Mucosa of rectum (tissue), 2 donors: ENCODE measurements around the gene FAM50A.

ENCODE experiments used
- H3K27ac ChIP-seq, 2 donors: one replicate each; pipeline ENCODE4 v1.7.0; 2013; ENCODE audit warnings: inconsistent platforms in 2 of 2, low read depth in 2 of 2, low read length in 2 of 2
- H3K27me3 ChIP-seq, 2 donors: one replicate each; pipeline ENCODE4 v1.7.0; 2013; ENCODE audit warnings: low read length in 2 of 2; ENCODE audit not compliant: control insufficient read depth in 2 of 2, insufficient read depth in 2 of 2
- H3K36me3 ChIP-seq, 2 donors: one replicate each; pipeline ENCODE4 v1.7.0; 2013; ENCODE audit warnings: low read length in 2 of 2; ENCODE audit not compliant: control insufficient read depth in 2 of 2, insufficient read depth in 2 of 2
- H3K4me1 ChIP-seq, 2 donors: one replicate each; pipeline ENCODE4 v1.7.0; 2013; ENCODE audit warnings: low read length in 2 of 2, mild to moderate bottlenecking in 1 of 2; ENCODE audit not compliant: control insufficient read depth in 2 of 2, insufficient read depth in 2 of 2
- H3K4me3 ChIP-seq, 2 donors: one replicate each; pipeline ENCODE4 v1.7.0; 2013; ENCODE audit warnings: low read length in 2 of 2
- H3K9ac ChIP-seq, 2 donors: one replicate each; pipeline ENCODE4 v1.7.0; 2013; ENCODE audit warnings: low read length in 2 of 2, low read depth in 1 of 2, mild to moderate bottlenecking in 1 of 2
- H3K9me3 ChIP-seq, 2 donors: one replicate each; pipeline ENCODE4 v1.7.0; 2013; ENCODE audit warnings: low read length in 2 of 2; ENCODE audit not compliant: control insufficient read depth in 2 of 2
- donor health status: healthy.
- donor health status: Normal muscosa, but diverticular disease.

The FAM50A gene

GRCh38 chrX:154462396-154462795 lies 18.5 kb downstream of the FAM50A start:
- H3K36me3 ChIP-seq, result peaks cover 0 to 11% of the 10 kb centered on the region in 2 donors
- H3K27me3 ChIP-seq, result no peaks in the 10 kb centered on the region
- peaks cover 5 to 6% of the 10 kb centered on the region in 2 donors for H3K4me1 ChIP-seq

GRCh38 chrX:154463611-154464220 lies 19.8 kb downstream of the FAM50A start:
- Histone ChIP-seq H3K27me3 (no peaks in the 10 kb centered on the region), H3K4me3 (no peak overlapping the region), H3K27ac (no peak overlapping the region), H3K9ac (no peak overlapping the region), H3K9me3 (no peaks in the 10 kb centered on the region), H3K36me3 (peaks cover 0 to 14% of the 10 kb centered on the region in 2 donors), H3K4me1 (peaks cover 5 to 6% of the 10 kb centered on the region in 2 donors)

More at GRCh38 chrX:154462396-154462795, 18.5 kb downstream of the FAM50A start:
- Histone ChIP-seq H3K9me3 (no peaks in the 10 kb centered on the region), H3K27ac (no peak overlapping the region), H3K9ac (no peak overlapping the region), H3K4me3 (no peak overlapping the region)

- H3K9me3 ChIP-seq, result no peaks in the 10 kb centered on the region
These were observed 20.9 kb downstream of the FAM50A start for GRCh38 chrX:154464806-154465365.

GRCh38 chrX:154465601-154466000 lies 21.7 kb downstream of the FAM50A start:
- Histone ChIP-seq H3K4me1 (no peaks in the 10 kb centered on the region), H3K36me3 (peaks cover 0 to 20% of the 10 kb centered on the region in 2 donors)

More at GRCh38 chrX:154464806-154465365, 20.9 kb downstream of the FAM50A start:
- Histone ChIP-seq H3K4me3 (no peak overlapping the region), H3K27ac (no peak overlapping the region), H3K9ac (no peak overlapping the region), H3K36me3 (peaks cover 0 to 15% of the 10 kb centered on the region in 2 donors), H3K4me1 (no peaks in the 10 kb centered on the region), H3K27me3 (no peaks in the 10 kb centered on the region)

GRCh38 chrX:154466036-154466435 lies 22.1 kb downstream of the FAM50A start:
- H3K36me3 ChIP-seq, result peaks cover 0 to 19% of the 10 kb centered on the region in 2 donors
- no peaks in the 10 kb centered on the region for H3K27me3 ChIP-seq
- H3K27ac ChIP-seq, result no peak overlapping the region
- H3K4me1 ChIP-seq, result no peaks in the 10 kb centered on the region
- no peak overlapping the region for H3K9ac ChIP-seq
- H3K4me3 ChIP-seq, result no peak overlapping the region
- H3K9me3 ChIP-seq, result no peaks in the 10 kb centered on the region

More at GRCh38 chrX:154465601-154466000, 21.7 kb downstream of the FAM50A start:
- Histone ChIP-seq H3K9ac (no peak overlapping the region), H3K9me3 (no peaks in the 10 kb centered on the region), H3K4me3 (no peak overlapping the region), H3K27ac (no peak overlapping the region), H3K27me3 (no peaks in the 10 kb centered on the region)

GRCh38 chrX:154466907-154467306 lies 23.0 kb downstream of the FAM50A start:
- Histone ChIP-seq H3K4me1 (peaks cover 0 to under 1% of the 10 kb centered on the region in 2 donors), H3K4me3 (no peak overlapping the region), H3K27me3 (no peaks in the 10 kb centered on the region), H3K36me3 (peaks cover 0 to 23% of the 10 kb centered on the region in 2 donors), H3K9me3 (no peaks in the 10 kb centered on the region), H3K9ac (no peak overlapping the region), H3K27ac (no peak overlapping the region)

GRCh38 chrX:154467556-154467955 lies 23.6 kb downstream of the FAM50A start:
- Histone ChIP-seq H3K4me3 (no peak overlapping the region), H3K9me3 (no peaks in the 10 kb centered on the region), H3K36me3 (peaks cover 0 to 23% of the 10 kb centered on the region in 2 donors), H3K27ac (no peak overlapping the region), H3K27me3 (no peaks in the 10 kb centered on the region), H3K4me1 (peaks cover 0 to 2% of the 10 kb centered on the region in 2 donors), H3K9ac (no peak overlapping the region)

GRCh38 chrX:154468217-154468616 lies 24.3 kb downstream of the FAM50A start:
- peaks cover 0 to 2% of the 10 kb centered on the region in 2 donors for H3K4me1 ChIP-seq
- peaks cover 0 to 23% of the 10 kb centered on the region in 2 donors for H3K36me3 ChIP-seq
- no peak overlapping the region for H3K4me3 ChIP-seq
- no peaks in the 10 kb centered on the region for H3K9me3 ChIP-seq
- H3K9ac ChIP-seq, result no peak overlapping the region
- no peak overlapping the region for H3K27ac ChIP-seq
- no peaks in the 10 kb centered on the region for H3K27me3 ChIP-seq

GRCh38 chrX:154469114-154469513 lies 25.2 kb downstream of the FAM50A start:
- peaks cover 0 to 4% of the 10 kb centered on the region in 2 donors for H3K27me3 ChIP-seq
- H3K9ac ChIP-seq, result no peak overlapping the region
- H3K36me3 ChIP-seq, result peaks cover 0 to 26% of the 10 kb centered on the region in 2 donors
- H3K9me3 ChIP-seq, result no peaks in the 10 kb centered on the region
- H3K4me1 ChIP-seq, result peaks cover 0 to 2% of the 10 kb centered on the region in 2 donors
- no peak overlapping the region for H3K27ac ChIP-seq
- no peak overlapping the region for H3K4me3 ChIP-seq

GRCh38 chrX:154469880-154470279 lies 25.9 kb downstream of the FAM50A start:
- Histone ChIP-seq H3K27me3 (peaks cover 0 to 4% of the 10 kb centered on the region in 2 donors), H3K27ac (no peak overlapping the region), H3K4me1 (peaks cover 0 to 2% of the 10 kb centered on the region in 2 donors), H3K4me3 (no peak overlapping the region), H3K36me3 (peaks cover 0 to 21% of the 10 kb centered on the region in 2 donors), H3K9ac (no peak overlapping the region), H3K9me3 (no peaks in the 10 kb centered on the region)
